Astrocyte of the spinal cord (primary cell): ENCODE data around the gene TRPV4.

Experiments
- DNase-seq: peaks from one replicate; pipeline ENCODE4 v3.0.0; 2011; ENCODE audit warnings: low read depth, low spot score
- H3K4me3 ChIP-seq: 2 replicates; pipeline ENCODE4 v1.5.1; 2011; ENCODE audit warnings: low read depth, mild to moderate bottlenecking, low read length, moderate library complexity
- CTCF ChIP-seq: IDR thresholded peaks from 2 replicates; pipeline ENCODE4 v1.5.1; 2012; ENCODE audit warnings: low read depth, mild to moderate bottlenecking, low read length, inconsistent platforms
- in situ Hi-C: cut with HindIII; loops from 2 replicates; pipeline ENCODE4 v1.10.0; 2017; ENCODE audit warnings: low sequenced_read_pairs

TRPV4 gene

GRCh38 chr12:109835827-109836226 lies 2.6 kb upstream of the TRPV4 start:
- no peak for TF ChIP-seq CTCF
- no peak overlapping the region for H3K4me3 ChIP-seq
- DNase-seq, result no peak
- in situ Hi-C loops, result no loop called here

GRCh38 chr12:109832541-109833306 lies 474 bp downstream of the TRPV4 start:
- H3K4me3 ChIP-seq, result peak overlapping the region; percentile 49
- TF ChIP-seq CTCF, result no peak
- in situ Hi-C loops, result no loop called here
- no peak for DNase-seq

GRCh38 chr12:109831929-109832328 lies 1.3 kb downstream of the TRPV4 start:
- TF ChIP-seq CTCF, result no peak
- in situ Hi-C loops, result no loop called here

GRCh38 chr12:109831365-109831764 lies 1.8 kb downstream of the TRPV4 start:
- no peak for DNase-seq
- TF ChIP-seq CTCF, result no peak
- no peak overlapping the region for H3K4me3 ChIP-seq
- in situ Hi-C loops, result no loop called here

More at GRCh38 chr12:109831929-109832328, 1.3 kb downstream of the TRPV4 start:
- DNase-seq, result no peak
- no peak overlapping the region for H3K4me3 ChIP-seq

GRCh38 chr12:109830718-109831117 lies 2.5 kb downstream of the TRPV4 start:
- DNase-seq, result no peak
- in situ Hi-C loops, result no loop called here
- H3K4me3 ChIP-seq, result no peak overlapping the region
- no peak for TF ChIP-seq CTCF

- H3K4me3 ChIP-seq, result no peak overlapping the region
- no peak for DNase-seq
- no peak for TF ChIP-seq CTCF
- in situ Hi-C loops, result no loop called here
Observed at GRCh38 chr12:109830267-109830666, 2.9 kb downstream of the TRPV4 start.
